ENCODE data around the gene PITPNC1.
"Not testable (repeated sequence)": the region's sequence is repeated elsewhere in the genome, so short reads cannot be mapped to it uniquely, and the experiment has no call there.

The PITPNC1 gene

GRCh38 chr17:67633751-67634211, 256.7 kb downstream of the PITPNC1 start:
- DNase-seq = no peak

- DNase-seq = no peak
These were observed 258.6 kb downstream of the PITPNC1 start for GRCh38 chr17:67635681-67636080.

- no peak for DNase-seq
These were observed 259.2 kb downstream of the PITPNC1 start for GRCh38 chr17:67636312-67636711.

DNA sequence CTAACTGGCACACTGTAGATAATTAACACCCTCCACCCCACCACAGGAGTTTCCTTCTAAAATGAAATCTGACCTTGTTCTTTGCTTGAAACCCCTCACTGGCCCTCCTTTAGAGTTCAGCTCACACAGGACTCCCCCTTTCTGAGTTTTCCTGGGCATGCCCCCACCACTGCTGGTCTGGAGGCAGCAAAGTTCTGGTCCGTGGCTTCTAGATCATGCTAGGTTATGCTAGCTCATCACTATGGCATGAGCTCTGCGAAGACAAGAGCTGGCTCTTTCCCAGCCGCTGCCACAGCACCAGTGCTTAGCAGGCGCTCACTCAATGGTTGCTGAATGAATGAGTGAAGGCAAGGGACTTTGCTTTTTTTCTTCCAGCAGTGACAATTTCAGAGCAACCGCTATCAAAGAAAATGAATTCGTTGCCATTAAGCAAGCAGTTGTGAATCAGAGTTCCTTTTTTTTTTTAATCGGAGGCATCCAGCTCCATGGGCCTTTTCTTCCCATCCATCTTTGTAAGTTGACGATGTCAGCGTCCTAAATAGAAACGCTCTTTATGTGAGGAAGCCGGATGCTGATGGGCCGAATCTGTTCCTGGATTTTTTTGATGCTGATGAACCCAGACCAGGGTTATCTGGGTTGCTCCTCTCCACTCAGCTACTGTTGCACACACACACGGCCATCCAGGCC, 259.9 kb downstream of the PITPNC1 start:
- no peak for DNase-seq

GRCh38 chr17:67637901-67638641, 261.0 kb downstream of the PITPNC1 start:
- no peak for DNase-seq

DNA sequence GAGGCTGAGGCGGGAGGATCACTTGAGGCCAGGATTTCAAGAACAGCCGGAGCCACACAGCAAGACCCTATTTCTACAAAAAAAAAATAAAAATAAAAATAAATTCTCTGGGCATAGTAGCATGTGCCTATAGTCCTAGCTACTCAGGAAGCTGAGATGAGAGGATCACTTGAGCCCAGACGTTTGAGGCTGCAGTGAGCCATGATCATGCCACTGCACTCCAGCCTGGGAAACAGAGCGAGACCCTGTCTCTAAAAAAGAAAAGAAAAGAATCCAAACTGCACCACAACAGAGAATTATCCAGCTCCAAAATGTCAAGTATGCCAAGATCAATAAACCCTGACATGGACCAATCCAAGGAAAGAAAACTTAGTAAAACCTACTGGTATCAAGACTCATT, 261.8 kb downstream of the PITPNC1 start:
- DNase-seq = no peak

DNA sequence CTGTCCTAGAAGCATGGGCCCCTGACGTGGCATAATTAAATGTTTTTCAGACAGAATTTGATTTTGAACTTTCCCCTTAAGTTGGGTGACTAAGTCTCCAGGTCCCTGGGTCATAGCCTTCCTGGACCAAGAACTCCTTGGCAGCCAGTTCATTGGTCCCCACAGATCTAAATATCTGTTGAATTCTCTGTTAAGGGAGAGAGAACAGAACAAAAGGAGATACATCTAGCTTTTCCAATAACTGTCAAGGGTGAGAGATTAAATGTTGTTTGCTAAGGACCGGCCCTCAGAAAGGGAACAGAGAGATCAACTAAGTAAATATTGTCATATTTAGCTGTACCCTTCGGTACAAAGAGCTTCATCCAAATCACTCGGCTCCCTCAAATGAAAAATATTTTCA, 262.5 kb downstream of the PITPNC1 start:
- DNase-seq = no peak

DNA sequence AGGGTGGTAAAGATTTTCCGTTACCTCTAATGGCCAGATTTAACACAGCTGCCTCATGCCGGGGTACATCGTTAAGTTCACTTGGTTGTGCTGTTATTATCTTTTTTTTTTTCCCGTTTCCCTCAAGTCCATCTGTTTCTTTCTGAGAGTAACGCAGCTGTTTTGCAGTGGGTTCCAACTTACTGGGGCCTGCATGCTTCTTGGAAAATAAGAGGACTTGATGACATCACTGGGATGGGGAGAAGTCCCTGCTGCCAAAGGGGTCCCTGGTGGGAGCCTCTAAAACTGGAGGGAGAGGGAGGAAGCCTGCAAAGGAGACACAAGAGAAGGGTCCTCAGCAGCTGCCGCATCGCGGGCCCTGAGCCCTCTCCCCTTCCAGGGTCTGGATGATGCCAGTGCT, 262.9 kb downstream of the PITPNC1 start:
- DNase-seq = no peak

GRCh38 chr17:67642488-67642887, 265.4 kb downstream of the PITPNC1 start:
- DNase-seq = no peak

DNA sequence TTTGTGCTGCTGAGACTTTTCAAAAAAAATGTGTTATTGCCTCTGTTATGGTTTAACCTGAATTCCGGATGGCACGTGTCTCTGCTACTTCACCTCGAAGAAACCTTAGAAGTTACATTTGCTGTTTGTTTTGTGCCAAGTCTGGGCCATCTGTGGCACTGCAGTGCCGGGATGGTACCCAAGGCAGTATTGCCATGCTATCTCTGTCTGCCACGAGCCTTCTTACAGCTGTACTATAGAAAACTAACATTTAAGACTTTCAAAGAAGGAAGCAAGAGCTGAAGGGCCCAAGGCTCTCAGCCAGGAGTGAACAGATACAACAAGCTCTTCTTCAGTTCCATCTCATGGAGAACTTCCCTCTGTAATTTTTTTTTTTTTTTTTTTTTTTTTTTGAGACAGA, 267.0 kb downstream of the PITPNC1 start:
- no peak for DNase-seq

- not testable (repeated sequence) for DNase-seq
These were observed 268.1 kb downstream of the PITPNC1 start for GRCh38 chr17:67645195-67645594.

- DNase-seq = no peak
These were observed 269.4 kb downstream of the PITPNC1 start for GRCh38 chr17:67646472-67646871.

DNA sequence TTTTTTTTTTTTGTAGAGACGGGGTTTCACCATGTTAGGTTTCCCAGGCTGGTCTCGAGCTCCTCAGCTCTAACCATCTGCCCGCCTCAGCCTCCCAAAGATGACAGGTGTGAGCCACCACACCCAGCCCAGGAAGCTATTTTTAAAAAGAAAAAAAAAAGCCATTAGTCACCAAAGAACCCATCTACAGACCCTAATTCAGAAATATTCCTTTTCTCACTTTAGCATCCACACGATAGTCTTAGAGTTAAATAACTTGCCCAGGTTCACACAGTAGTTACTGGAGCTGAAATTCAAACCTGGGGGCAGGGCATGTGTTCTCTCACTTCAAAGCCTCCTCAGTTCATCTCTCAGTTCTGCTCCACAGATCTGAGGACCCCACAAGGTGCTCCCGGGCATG, 270.4 kb downstream of the PITPNC1 start:
- no peak for DNase-seq

DNA sequence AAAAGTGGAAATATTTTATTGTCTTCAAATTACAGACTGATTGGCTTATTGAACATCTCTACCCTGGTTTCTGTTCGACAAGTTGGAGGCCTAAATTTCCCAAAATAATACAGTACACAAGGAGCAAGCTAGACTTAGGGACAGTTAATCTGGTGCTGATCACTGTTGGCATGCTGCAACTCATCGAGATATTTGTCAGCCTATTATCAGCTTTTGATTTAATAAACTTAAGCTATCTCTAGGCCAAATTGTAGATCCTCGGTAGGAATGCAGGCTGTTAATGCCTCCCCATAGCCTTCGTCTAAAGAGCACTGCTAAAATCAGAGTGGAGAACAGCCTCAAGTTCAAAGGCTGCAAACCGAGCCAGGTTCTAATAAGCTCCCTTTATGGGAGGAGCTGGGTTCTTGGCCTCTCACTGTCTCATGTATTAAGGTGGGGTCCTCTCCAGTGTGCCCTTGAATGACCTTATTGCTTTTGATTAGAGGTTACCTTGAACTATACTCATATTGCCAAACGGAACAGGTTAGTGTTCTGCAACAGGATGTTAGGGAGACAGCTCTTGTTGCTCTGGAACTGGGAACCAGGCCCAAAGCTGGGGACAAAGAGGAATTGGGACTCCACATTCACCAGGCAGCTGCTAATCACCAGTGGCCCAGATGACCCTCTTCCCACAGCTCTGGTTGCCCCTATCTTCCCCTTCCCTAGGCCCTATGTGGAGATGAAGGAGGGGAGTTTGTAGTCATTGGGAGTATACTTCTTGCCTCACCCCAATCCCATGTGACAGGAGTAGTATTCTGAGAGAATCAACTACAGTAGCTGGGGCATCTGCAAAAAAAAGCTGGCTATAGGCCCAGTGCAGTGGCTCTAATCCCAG, 271.2 kb downstream of the PITPNC1 start:
- no peak for DNase-seq

DNA sequence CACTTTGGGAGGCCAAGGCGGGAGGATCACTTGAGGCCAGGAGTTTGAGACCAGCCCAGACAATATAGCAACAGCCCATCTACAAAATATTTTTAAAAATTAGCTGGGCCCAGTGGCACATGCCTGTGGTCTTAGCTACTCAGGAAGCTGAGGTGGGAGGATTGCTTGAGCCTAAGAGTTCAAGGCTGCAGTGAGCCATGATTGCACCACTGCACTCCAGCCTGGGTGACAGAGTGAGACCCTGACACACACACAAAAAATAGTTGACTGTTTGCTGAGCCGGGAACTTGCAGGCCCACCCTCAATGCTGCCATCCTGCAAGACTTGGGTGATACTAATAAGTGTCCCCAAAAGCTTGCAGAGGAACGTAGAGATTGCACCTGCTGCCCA, 271.8 kb downstream of the PITPNC1 start:
- not testable (repeated sequence) for DNase-seq

GRCh38 chr17:67649891-67650290, 272.8 kb downstream of the PITPNC1 start:
- DNase-seq = no peak

DNA sequence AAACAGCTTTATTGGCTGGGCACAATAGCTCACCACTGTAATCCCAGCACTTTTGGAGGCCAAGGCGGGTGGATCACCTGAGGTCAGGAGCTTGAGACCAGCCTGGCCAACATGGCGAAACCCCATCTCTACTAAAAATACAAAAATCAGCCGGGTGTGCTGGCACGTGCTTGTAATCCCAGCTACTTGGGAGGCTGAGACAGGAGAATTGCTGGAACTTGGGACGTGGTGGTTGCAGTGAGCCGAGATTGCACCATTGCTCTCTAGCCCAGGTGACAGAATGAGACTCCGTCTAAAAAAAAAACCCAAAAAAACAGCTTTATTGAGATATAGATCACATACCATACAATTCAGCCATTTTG, 274.1 kb downstream of the PITPNC1 start:
- not testable (repeated sequence) for DNase-seq

DNA sequence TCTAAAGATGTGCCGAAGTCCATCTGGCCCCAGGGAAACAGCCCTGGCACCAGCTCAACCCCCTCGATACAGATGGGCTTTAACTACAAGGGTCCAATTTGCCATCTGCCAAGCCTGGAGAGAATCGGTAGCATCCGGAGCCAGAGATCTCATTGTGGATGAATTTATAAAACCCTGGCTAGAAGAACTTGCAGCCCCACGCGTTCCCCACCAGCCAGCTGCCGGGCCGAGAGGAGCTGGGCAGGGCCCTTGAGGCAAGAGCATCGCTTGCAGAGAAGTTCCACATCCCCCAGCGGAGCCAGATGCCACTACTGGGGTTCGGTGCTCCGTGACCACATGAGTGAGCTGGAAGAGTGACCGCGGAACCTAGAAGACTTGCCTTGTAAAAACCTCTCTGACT, 275.4 kb downstream of the PITPNC1 start:
- no peak for DNase-seq

DNA sequence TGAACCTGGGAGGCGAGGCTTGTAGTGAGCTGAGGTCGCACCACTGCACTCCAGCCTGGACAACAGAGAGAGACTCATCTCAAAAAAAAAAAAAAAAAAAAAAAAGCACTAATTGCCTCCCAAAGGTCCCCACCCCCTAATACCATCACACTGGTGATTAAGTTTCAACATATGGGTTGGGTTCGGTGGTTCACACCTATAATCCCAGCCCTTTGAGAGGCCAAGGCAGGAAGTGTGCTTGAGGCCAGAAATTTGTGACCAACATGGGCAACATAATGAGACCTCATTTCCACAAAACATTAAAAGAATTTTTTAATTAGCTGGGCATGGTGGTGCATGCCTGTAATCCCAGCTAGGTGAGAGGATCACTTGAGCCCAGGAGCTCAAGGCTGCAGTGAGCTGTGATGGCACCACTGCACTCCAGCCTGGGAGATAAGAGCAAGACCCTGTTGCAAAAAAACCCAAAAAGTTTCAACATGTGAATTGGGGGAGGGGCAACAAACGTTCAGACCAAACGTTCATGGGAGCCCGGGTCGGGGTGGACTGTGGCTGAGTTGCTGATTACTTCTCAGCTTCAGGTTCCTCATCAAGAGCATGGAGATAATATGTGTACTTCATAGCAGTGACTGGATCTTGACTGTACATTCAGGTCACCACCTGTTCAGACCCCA, 278.5 kb downstream of the PITPNC1 start:
- no peak for DNase-seq

GRCh38 chr17:67656494-67657203, 279.6 kb downstream of the PITPNC1 start:
- DNase-seq = no peak

GRCh38 chr17:67657596-67657995, 280.5 kb downstream of the PITPNC1 start:
- DNase-seq = no peak

GRCh38 chr17:67658265-67658664, 281.2 kb downstream of the PITPNC1 start:
- no peak for DNase-seq
